ENCODE data around the gene ERICH6.

The ERICH6 gene

DNA sequence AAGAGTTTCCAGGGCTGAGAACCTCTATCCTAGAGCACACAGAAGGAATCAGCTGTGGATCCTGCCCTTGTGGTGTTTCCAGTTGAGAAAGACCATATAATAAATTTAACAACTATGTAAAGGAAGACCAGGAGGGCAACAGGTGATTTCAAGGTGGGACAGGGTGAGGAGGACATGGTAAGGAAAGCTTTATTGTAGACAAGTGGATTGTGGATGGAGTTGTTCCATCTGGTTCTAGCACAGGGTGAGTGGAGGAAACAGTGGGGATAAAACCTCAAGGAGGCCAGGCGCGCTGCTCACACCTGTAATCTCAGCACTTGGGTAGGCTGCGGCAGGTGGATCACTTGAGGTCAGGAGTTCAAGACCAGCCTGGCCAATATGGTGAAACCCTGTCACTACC is 42.1 kb upstream of the ERICH6 start:
- TF ChIP-seq, protein P1, sequence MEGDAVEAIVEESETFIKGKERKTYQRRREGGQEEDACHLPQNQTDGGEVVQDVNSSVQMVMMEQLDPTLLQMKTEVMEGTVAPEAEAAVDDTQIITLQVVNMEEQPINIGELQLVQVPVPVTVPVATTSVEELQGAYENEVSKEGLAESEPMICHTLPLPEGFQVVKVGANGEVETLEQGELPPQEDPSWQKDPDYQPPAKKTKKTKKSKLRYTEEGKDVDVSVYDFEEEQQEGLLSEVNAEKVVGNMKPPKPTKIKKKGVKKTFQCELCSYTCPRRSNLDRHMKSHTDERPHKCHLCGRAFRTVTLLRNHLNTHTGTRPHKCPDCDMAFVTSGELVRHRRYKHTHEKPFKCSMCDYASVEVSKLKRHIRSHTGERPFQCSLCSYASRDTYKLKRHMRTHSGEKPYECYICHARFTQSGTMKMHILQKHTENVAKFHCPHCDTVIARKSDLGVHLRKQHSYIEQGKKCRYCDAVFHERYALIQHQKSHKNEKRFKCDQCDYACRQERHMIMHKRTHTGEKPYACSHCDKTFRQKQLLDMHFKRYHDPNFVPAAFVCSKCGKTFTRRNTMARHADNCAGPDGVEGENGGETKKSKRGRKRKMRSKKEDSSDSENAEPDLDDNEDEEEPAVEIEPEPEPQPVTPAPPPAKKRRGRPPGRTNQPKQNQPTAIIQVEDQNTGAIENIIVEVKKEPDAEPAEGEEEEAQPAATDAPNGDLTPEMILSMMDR (IDR thresholded peaks at IDR 0.05; ENCODE audit: borderline replicate concordance, insufficient read depth, low read depth, low read length), result no peak
- no peak overlapping the region for H3K4me3 ChIP-seq (ENCODE audit: low read depth, low read length)

DNA sequence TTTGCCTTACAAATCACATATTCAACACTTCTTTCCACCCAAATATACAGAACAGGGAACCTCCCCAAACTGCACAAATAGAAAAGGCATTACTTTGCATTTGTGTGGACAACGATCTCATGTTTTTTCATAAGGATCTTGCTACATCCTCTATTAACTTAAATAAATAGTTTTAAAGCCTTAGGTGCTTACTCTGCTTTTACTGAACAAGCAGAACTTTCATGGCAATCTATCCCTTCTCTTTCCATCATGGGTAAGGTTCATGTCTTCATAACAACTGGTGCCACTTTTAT is 41.1 kb upstream of the ERICH6 start:
- TF ChIP-seq, protein P1 (IDR thresholded peaks at IDR 0.05; ENCODE audit: borderline replicate concordance, insufficient read depth, low read depth, low read length), result no peak

DNA sequence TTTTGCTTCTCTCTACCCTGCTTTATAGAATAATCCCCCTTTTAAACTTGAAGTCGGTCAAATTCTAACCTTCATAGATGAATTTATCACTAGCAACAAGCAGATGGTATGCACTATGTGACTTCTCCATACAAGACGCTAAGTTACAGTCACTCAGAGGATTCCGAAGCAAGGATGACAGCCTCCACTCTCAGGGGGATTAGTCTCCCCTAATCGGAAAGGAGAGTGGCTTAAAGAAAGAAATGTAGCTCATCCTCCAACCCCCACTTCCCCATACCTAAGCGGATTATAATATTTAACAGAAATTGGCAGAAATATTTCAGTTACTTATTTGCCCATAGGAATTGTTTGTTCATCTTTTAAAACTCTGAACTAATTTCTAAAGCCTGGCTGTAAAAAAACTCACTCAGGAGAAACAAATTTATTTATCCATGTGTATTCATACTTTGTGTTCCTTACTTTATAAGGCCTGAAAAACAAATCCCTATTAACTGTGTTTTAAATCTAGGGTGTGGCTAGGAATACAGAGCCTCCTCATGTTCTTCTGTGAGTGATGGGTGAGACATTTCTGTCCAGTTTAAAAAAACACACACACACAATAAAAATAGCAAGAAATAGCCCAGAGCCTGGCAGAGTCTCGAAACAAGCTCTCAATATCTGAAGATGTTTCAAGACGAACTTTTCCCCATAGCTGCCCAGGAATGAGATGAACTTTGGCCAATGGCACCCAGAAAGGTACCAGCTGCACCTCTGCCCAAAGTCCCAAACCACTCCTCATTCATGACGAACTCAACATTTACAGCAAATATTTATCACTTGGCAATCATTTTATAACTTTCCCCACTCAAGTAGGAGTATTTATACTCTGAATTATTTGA is 40.6 kb upstream of the ERICH6 start:
- H3K4me3 ChIP-seq (ENCODE audit: low read depth, low read length), result no peak overlapping the region
- TF ChIP-seq, protein P1 (IDR thresholded peaks at IDR 0.05; ENCODE audit: borderline replicate concordance, insufficient read depth, low read depth, low read length), result no peak

More for the DNA sequence above, 41.1 kb upstream of the ERICH6 start:
- H3K4me3 ChIP-seq (ENCODE audit: low read depth, low read length), result no peak overlapping the region

DNA sequence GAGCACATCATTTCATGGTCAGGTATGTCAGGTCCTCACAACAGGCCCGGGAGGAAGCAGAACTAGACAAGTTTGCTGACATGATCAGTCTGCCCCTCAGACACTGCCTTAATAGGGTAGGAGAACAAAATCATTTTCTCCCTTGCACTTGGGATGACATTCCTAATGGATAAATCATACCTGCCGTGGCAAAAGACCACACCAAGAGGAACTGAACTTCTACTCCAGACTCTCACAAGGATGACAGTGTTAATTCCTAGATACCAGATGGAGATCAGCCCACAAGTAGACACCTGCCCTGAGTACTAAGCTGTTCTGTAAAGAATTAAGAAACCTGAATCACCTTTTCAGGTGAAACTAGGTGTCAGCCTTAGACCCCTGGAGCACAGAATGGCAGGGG is 39.8 kb upstream of the ERICH6 start:
- TF ChIP-seq, protein P1 (IDR thresholded peaks at IDR 0.05; ENCODE audit: borderline replicate concordance, insufficient read depth, low read depth, low read length), result no peak
- no peak overlapping the region for H3K4me3 ChIP-seq (ENCODE audit: low read depth, low read length)

DNA sequence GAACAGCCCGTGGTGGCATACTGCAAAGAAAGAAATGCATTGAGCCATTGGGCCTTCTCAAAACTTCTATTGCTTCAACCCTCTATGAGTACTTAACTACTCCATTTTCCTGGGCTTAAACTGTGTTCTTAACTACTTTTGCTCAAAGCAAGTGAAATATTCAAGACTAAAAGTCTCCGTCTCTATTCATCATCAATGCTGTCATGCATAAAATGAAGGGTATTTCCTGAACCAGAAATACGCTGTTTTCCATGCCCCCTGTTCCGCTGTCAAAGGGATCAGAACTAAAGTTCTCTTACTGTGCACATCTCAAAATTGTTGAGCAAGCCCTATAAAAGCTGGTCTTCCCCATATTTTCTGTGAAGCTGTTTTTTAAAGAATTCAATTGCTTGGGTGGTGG is 39.0 kb upstream of the ERICH6 start:
- TF ChIP-seq, protein P1 (IDR thresholded peaks at IDR 0.05; ENCODE audit: borderline replicate concordance, insufficient read depth, low read depth, low read length), result no peak
- no peak overlapping the region for H3K4me3 ChIP-seq (ENCODE audit: low read depth, low read length)

DNA sequence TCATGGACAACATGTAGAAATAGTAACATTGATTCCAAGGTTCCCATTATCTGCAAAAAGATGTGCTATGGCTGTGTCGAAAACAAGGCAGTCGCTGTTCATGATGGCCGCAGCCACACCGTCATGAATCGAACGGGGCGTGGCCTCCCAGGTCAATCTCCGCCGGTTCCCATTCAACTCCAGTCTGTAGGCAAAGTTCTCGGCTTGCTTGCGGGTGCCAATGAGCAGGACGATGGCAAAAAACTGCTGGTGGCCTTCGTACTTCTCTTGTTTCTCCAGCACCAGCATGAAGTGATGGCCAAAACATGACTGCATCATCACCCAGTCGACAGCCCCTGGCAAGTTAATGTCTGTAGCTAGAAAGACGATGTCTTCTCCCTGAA is 38.4 kb upstream of the ERICH6 start:
- TF ChIP-seq, protein P1 (IDR thresholded peaks at IDR 0.05; ENCODE audit: borderline replicate concordance, insufficient read depth, low read depth, low read length), result no peak
- H3K4me3 ChIP-seq (ENCODE audit: low read depth, low read length), result no peak overlapping the region

DNA sequence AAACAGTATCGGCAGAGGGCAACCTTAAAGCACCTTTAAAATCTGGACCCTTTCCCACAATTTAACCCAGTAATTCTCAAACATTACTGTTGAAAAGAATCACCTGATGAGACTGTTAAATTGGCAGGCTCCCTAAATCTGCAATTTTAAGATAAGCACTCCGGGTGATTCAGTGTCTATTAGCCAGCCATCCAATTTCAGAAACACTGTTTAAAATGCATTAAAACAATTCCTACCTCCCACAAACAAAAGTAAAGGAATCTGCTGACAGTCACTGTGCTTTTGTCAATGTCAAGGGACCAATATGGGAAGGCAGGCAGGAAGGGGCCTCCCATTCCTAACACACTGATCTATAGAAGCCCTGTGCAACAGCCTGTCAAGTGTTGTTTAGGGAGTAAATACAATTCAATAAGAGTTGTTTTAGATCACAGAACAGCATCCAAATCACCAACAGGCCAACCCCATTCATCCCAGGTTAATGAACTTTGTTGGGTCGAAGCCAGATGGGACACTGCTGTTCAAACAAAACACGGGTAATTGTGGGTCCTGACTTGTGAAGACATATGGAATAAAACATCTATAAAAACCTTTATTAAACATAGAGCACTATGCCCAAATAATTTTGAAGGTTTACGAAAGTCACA is 37.9 kb upstream of the ERICH6 start:
- TF ChIP-seq, protein P1 (IDR thresholded peaks at IDR 0.05; ENCODE audit: borderline replicate concordance, insufficient read depth, low read depth, low read length), result no peak
- no peak overlapping the region for H3K4me3 ChIP-seq (ENCODE audit: low read depth, low read length)

All from GM12875 (cell line).